NOMO-1 (cell line): ENCODE data around the gene CATSPER2.
"Not testable (repeated sequence)": the region's sequence is repeated elsewhere in the genome, so short reads cannot be mapped to it uniquely, and the experiment has no call there.

Experiments used
- DNase-seq, 2 experiments: peaks; one replicate each; lab custom pipeline; 2025; ENCODE audit not compliant: unreplicated experiment in 2 of 2; lab: John Stamatoyannopoulos, UW

CATSPER2 gene

GRCh38 chr15:43648649-43649429, at the start of gene CATSPER2:
Gene CATSPER2 (minus strand): TSS chr15:43648844. CDS start chr15:43648061, 783 bp downstream.
- DNase-seq = no peak

DNA sequence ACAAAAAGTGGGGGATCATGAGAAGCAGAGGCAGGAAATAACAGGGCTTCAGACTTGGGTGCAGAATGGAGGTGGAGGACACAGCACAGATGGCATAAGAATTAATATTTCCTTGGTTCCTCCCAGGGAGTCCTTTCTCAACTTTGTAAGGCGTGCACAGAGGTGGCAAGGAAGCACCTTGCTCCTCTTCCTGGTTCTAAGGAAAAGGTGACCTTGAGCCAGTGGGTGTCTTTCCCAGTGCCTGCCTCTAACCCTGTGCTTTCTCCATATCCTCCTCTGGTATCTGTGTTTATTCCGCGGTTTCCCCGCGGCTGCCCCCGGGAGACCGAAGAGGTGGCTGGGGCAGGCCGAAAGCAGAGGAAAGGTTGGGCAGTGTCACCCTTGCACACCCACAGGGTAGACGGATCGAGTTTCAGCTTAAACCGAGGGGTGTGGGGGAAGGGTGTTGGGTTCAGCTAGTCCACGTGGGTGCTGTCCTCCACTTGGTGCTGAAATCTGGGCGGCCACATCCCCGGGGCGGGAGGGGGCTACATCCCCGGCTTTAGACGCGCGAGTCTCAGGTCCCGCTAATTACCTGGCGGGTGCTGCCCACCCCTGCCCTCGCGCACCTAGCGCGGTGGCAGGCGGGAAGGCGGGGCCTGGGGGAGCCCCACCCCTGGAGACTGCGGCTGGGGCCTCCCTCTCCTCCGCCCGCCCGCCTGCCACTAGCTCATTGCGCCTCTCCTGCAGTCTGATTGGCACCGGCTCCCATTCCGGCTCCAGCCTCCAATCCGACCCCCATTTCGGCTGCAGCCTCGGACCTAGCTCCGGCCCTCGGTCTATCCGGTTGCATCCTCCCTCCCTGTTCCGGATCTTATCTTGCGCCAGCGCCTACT, 44.7 kb upstream of the CATSPER2 start, which contains the start of gene CKMT1A:
TSS of gene CKMT1A (plus strand) at position 712 of the 875 bp plus-strand sequence. CDS start 192 bp downstream, outside the sequence.
- not testable (repeated sequence) for DNase-seq

DNA sequence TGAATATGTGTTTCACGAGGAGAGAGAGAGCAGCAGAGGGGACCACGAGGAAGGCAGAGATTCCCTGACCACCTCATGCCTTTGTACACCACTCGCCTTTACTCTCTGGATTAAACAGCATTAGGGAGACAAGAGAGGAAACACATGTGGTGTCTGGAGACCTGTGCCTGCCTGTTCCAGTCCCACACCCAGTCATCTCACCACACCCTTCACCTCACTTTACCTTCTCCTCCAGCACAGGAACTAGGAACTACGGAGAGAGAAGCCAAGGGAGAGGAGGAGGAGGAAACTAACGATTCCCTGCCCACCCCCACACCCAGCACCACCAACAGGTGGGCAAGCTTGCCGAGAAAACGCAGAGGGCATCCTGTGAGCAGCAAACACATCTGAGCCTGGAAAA, 44.0 kb upstream of the CATSPER2 start:
- not testable (repeated sequence) for DNase-seq

GRCh38 chr15:43689604-43690301, 41.1 kb upstream of the CATSPER2 start:
- DNase-seq = not testable (repeated sequence)

GRCh38 chr15:43674175-43674574, 25.5 kb upstream of the CATSPER2 start:
- not testable (repeated sequence) for DNase-seq

DNA sequence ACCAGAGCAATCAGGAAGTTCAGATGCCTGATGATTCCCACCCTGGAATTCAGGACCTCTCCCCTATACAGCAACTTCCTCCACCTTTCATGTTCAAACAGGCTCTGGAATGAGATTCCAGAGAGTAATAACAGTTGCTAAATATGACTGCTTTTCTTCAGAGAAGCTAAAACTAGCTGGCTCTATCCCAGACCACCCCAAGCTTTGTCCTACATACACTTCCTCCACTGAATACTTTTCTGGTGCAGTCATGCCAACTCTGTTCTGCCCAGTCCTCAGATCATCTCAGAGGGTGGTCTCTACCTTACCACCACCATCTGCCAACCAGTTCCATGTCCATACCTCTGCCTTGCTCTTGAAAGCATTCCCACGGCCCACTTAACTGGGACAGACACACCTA, 17.5 kb upstream of the CATSPER2 start:
- DNase-seq = not testable (repeated sequence)

DNA sequence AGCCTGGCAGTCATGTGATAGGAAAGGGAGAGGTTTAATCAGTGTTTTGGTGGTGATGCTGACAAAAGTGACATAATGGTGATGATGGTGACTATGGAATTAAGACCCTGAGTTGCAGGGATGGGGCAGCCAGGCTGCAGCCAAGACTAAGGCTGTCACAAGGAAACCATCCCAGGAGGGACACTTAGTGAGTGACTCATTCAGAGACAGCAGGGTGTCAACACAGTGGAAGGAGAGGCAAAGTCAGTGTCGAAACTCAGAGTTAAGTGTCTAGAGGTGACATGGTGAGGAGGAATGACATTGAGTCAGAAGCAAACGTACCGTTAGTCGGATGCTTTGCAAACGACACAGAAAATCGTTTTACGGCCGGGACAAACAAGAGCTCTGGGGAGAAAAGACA, 14.7 kb upstream of the CATSPER2 start:
- not testable (repeated sequence) for DNase-seq

- DNase-seq = not testable (repeated sequence)
These were observed 13.6 kb upstream of the CATSPER2 start for GRCh38 chr15:43662293-43662692.

DNA sequence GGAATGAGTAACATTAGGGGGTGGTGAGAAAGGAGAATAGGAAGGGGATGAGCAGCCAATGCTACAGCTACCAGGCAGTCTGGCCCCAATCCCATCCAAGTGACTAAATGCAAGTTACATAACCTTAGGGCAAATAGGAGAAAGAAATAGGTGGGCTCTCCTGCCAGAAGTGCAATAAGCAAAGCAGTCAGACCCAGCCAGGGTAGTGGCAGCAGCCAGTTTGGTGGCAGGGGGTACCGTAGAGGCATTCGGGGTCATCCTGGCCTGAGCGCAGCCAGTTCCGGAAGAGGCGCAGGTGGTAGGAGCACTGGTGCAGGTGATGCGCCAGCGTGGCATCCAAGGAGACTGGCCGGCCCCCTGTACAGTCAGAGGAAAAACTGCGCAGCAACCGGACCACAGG, 11.1 kb upstream of the CATSPER2 start:
- DNase-seq = not testable (repeated sequence)

GRCh38 chr15:43649430-43649926, 834 bp upstream of the CATSPER2 start:
- DNase-seq = not testable (repeated sequence)

DNA sequence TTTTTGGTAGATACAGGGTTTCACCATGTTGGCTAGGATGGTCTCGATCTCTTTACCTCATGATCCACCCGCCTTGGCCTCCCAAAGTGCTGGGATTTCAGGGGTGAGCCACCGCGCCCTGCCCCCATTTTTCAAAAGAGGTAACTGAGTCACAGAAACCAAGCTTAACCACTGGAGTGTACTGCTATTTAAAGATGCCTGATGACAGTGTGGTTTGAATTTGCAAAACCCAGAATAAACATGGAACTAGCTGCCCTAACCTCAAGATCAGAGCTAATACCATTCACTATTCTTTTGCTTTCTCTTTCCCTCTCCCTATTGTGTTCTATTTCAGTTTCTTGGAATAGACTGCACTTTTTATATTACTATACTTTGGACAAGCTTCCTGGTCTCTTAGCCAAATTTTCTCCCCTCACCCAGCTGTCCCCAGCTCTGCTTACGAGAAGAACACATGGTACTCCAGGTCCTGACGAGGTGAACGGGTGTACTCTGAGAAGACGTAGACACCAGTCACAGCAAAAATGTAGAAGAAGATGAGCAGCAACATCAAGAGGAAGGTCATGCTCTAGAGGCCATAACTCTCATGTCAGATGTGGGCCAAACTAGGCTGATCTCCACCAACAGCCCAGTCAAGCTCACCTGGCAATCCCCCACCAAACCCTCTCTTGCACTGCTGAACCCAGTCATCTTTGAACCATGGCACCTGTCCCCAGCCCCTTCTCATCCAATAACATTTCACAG, 10.0 kb downstream of the CATSPER2 start:
- DNase-seq = not testable (repeated sequence)

DNA sequence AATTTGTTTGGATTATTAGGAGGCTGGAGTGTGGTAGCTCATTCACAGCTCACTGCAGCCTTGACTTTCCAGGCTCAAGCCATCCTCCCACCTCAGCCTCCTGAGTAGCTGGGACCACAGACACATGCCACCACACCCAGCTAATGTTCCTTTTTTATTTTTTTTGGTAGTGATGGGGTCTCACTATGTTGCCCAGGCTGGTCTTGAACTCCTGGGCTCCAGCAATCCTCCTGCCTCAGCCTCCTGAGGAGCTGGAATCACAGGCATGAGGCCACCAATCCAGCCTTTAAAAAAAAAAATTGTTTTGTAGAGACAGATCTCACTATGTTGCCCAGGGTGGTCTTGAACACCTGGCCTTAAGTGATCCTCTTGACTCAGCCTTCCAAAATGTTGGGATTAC, 21.7 kb downstream of the CATSPER2 start:
- not testable (repeated sequence) for DNase-seq

DNA sequence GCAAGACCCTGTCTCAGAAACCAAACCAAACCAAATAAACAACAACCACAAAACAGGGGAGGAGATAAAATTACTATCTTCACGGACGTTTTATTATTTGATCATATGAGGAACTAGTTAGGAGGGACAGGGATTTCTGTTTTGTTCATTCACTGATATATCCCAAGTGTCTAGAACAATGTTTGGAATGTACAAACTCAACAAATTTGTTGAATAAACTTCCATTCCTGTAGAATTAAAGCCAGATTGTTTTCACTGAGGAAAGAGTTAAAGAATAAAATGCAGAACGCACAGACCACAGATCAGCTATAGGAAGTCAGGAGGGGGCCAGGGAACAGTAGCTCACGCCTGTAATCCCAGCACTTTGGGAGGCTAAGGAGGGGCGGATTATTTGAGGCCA, 23.5 kb downstream of the CATSPER2 start:
- no peak for DNase-seq

DNA sequence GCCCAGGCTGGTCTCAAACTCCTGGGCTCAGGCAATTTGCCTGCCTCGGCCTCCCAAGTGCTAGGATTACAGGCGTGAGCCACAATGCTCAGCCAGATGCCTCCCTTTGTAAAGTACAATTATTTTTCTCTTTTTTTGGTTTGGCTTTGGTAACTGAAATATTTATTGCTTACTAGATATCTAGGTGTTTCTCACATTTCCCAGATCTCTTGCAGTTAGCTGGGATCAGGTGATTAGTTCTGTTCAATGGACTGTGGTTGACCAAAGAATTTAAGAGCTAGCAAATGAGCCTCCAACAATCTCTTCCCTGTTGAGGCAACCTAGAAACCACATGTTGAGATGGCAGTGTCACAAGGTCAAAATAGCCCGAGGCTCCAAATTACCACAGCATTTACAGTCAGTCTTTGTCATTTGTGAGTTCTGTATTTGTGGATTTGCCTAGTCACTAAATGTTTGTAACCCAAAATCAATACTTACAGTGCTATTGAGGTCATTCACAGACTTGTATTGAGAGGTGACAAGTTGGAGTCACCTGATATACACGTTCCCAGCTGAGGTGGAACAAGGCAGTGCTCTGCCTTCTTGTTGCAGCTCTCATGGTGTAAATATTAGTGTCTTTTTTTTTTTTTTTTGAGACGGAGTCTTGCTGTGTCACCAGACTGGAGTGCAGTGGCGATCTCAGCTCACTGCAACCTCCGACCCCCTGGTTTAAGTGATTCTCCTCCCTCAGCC, 26.4 kb downstream of the CATSPER2 start:
- DNase-seq = not testable (repeated sequence)

- DNase-seq = not testable (repeated sequence)
These were observed 29.9 kb downstream of the CATSPER2 start, which contains the start of gene STRC for GRCh38 chr15:43618700-43619099. Gene STRC (minus strand): TSS chr15:43618800. CDS start chr15:43618722, 78 bp downstream.

- not testable (repeated sequence) for DNase-seq
These were observed 30.9 kb downstream of the CATSPER2 start for GRCh38 chr15:43617750-43618149.

- DNase-seq = not testable (repeated sequence)
These were observed 46.4 kb downstream of the CATSPER2 start for GRCh38 chr15:43602233-43602632.

DNA sequence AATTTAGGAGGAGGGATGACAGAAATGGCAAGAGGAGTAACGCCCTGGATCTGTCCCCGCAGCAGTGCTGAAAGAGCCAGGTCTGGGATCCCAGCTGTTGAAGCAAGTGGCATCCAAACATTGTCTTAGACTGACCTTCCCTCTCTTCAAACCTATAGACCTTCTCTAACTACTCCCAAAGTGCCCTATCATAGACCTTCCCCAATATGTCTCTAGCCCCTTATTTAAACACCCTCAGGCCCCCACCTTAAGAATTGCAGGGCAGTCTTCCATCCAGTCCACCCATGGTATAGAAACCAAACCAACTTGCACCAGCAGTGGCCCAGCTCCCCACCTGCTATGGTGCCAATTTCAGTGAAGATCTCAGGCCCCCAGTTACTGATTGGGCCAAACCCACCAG, 48.4 kb downstream of the CATSPER2 start:
- not testable (repeated sequence) for DNase-seq

GRCh38 chr15:43599131-43599530, 49.5 kb downstream of the CATSPER2 start:
- DNase-seq = not testable (repeated sequence)
